Cardiac septum (tissue), 1 donor: Measurements from ENCODE around the gene TMEM150C. TPM values are rescaled to one million over a fixed set of nuclear protein-coding genes. Genes with fewer than 3 reads are reported as not detected.

Experiments
- DNase-seq: peaks from one replicate; pipeline ENCODE4 v3.0.0-alpha.2; 2020; ENCODE audit warnings: low spot score
- intact Hi-C: fragments of 100-400 bp; cut with DNase I; formaldehyde crosslinking; loops from one replicate; pipeline ENCODE4 v1.14.0; 2022
- total RNA-seq: library from RNA; stranded (reverse); fragmentation: NEBNext Ultra II Directional; extraction: Animal tissue kit (Norgen Biotek cat#: 25700); gene quantifications from one replicate; pipeline ENCODE4 v1.2.1, GENCODE V29; 2021
- donor health status: DM: no; HTN: no; CAD: no.

Gene TMEM150C
- total RNA-seq, 1 donor from 2014 or later = 7.4 TPM

- DNase-seq = no peak
- intact Hi-C loops = no loop called here
Observed at GRCh38 chr4:82439088-82439487, 122.7 kb downstream of the TMEM150C start.

DNA sequence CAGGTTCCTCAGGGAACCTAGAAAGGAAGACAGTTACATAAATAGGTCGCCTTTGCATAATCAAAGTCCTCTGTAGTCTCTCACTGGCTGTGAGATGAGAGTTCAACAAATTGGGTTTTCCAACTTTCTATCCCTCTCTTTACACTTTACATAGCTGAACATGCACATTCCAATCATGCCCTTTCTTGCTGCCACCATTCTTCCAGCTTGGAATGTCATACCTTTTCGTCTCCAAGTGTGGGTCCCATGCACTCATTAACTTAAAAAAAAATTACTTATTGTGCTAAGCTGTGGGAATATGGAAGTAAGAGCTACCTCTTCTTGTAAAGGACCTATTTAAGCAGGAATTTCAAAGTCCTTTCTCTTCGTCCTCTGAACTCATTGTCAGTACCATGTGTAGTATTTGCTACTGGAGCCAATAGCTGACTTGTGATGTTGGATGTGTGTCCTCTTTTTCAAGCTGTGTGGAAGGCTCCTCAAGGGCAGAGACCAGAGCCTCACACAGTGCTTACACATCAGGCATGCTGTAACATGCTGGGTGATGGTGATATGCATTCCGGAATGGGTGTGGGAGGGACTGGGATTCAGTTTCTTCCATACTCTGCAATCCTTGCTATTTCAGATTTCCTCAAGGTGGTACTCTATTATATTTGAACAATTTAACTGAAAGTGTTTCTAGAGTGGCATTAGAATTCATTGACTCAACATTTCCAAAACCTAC lies 124.3 kb downstream of the TMEM150C start:
- DNase-seq = no peak
- intact Hi-C loops = no loop called here

- DNase-seq = no peak
- intact Hi-C loops = no loop called here
Observed at GRCh38 chr4:82436780-82437179, 125.0 kb downstream of the TMEM150C start.

DNA sequence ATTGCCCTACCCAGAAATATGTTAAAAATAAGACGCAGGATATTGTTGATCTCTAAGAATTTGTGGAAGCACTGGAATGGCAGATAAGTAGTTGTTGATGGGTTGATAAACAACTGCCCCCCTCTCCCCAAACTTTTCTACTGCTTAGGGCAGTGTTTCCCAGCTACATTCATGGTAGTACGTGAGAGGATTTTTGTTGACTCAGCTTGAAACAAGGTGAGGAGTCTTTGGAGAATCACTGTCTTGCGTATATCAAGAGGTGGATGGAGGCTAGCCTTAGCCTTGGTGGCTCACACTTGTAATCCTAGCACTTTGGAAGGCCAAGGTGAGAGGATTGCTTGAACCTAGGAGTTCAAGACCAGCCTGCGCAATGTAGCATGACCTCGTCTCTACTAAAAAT lies 125.7 kb downstream of the TMEM150C start:
- intact Hi-C loops = no loop called here
- no peak for DNase-seq

DNA sequence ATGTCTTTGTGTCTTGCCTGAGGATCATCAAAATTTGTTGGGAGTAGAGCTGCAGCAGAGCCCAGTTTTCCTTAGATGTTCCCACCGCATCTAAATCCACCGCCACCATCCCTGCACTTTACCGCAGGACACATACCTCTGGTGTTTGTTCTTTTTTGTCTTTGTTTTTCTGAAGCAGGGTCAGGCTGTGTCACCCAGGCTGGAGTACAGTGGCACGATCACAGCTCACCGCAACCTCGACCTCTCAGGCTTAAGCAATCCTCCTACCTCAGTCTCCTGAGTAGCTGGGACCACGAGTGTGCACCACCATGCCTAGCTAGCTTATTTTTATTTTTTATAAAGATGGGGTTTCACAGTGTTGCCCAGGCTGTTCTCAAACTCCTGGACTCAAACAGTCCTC lies 126.8 kb downstream of the TMEM150C start:
- no peak for DNase-seq
- intact Hi-C loops = loop anchor here (5.0 kb wide), 1 partner anchor 577 kb away; the partner anchor contains the start of gene LIN54

DNA sequence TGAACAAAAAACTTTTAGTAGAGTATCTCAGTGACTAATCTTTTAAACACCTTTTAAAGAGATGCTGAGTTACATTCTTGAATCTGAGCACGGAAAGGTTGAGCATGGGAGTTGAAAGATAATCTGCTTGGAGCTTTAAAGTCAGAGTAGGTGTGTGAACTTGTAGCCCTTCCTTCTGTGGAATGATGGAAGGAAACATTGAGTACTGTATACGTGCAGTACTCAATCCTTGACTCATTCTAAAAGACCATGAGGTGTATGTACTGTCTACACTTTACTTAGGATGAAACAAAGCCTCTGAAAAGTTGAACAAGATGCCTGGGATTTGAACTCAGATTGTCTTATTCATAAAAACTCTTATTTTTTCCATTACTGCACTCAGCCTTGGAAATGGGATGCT lies 128.0 kb downstream of the TMEM150C start:
- intact Hi-C loops = loop anchor here (5.0 kb wide), 1 partner anchor 579 kb away; the partner anchor contains the start of gene LIN54
- no peak for DNase-seq

Other genes with a start within 250 kb of the TMEM150C start
- gene HNRNPD, start 188.0 kb downstream of the TMEM150C start, total RNA-seq = 110 TPM
- 154 TPM for gene HNRNPDL, start 131.5 kb downstream of the TMEM150C start, total RNA-seq
- gene ENOPH1, start 131.4 kb downstream of the TMEM150C start, total RNA-seq = 18.6 TPM
- 2.1 TPM for gene SCD5, start 236.8 kb upstream of the TMEM150C start, total RNA-seq